ENCODE measurements around the gene AGAP5. TPM values are rescaled to one million over a fixed set of nuclear protein-coding genes. Genes with fewer than 3 reads are reported as not detected.
"Not testable (repeated sequence)": the region's sequence is repeated elsewhere in the genome, so short reads cannot be mapped to it uniquely, and the experiment has no call there.

AGAP5 gene
- total RNA-seq, 1 donor from 2014 or later, result 17.7 TPM

- not testable (repeated sequence) for DNase-seq (ENCODE audit: low spot score)
Measured at GRCh38 chr10:73714483-73714882, 16.6 kb upstream of the AGAP5 start.

- DNase-seq (ENCODE audit: low spot score), result not testable (repeated sequence)
Measured at GRCh38 chr10:73713912-73714311, 16.0 kb upstream of the AGAP5 start.

GRCh38 chr10:73711683-73712082, 13.8 kb upstream of the AGAP5 start:
- not testable (repeated sequence) for DNase-seq (ENCODE audit: low spot score)

GRCh38 chr10:73708122-73708521, 10.2 kb upstream of the AGAP5 start:
- DNase-seq (ENCODE audit: low spot score), result not testable (repeated sequence)

GRCh38 chr10:73707628-73708027, 9.7 kb upstream of the AGAP5 start:
- not testable (repeated sequence) for DNase-seq (ENCODE audit: low spot score)

GRCh38 chr10:73706488-73706887, 8.6 kb upstream of the AGAP5 start:
- DNase-seq (ENCODE audit: low spot score), result not testable (repeated sequence)

GRCh38 chr10:73705506-73706072, 7.7 kb upstream of the AGAP5 start:
- not testable (repeated sequence) for DNase-seq (ENCODE audit: low spot score)

GRCh38 chr10:73703924-73704323, 6.0 kb upstream of the AGAP5 start:
- DNase-seq (ENCODE audit: low spot score), result not testable (repeated sequence)

GRCh38 chr10:73698819-73699218, 910 bp upstream of the AGAP5 start:
- not testable (repeated sequence) for DNase-seq (ENCODE audit: low spot score)

GRCh38 chr10:73695302-73695701, 2.6 kb downstream of the AGAP5 start:
- DNase-seq (ENCODE audit: low spot score), result not testable (repeated sequence)

- not testable (repeated sequence) for DNase-seq (ENCODE audit: low spot score)
Measured at GRCh38 chr10:73690755-73691154, 7.2 kb downstream of the AGAP5 start.

GRCh38 chr10:73689596-73689995, 8.3 kb downstream of the AGAP5 start:
- not testable (repeated sequence) for DNase-seq (ENCODE audit: low spot score)

- not testable (repeated sequence) for DNase-seq (ENCODE audit: low spot score)
Measured at GRCh38 chr10:73687641-73688040, 10.3 kb downstream of the AGAP5 start.

GRCh38 chr10:73674546-73674945, 23.4 kb downstream of the AGAP5 start:
- DNase-seq (ENCODE audit: low spot score), result not testable (repeated sequence)

GRCh38 chr10:73668378-73668777, 29.5 kb downstream of the AGAP5 start:
- DNase-seq (ENCODE audit: low spot score), result not testable (repeated sequence)

- DNase-seq (ENCODE audit: low spot score), result not testable (repeated sequence)
Measured at GRCh38 chr10:73666153-73666809, 31.6 kb downstream of the AGAP5 start.

- DNase-seq (ENCODE audit: low spot score), result not testable (repeated sequence)
Measured at GRCh38 chr10:73665581-73665980, 32.3 kb downstream of the AGAP5 start.

GRCh38 chr10:73664156-73665040, 33.5 kb downstream of the AGAP5 start:
- not testable (repeated sequence) for DNase-seq (ENCODE audit: low spot score)

GRCh38 chr10:73663621-73664020, 34.3 kb downstream of the AGAP5 start:
- DNase-seq (ENCODE audit: low spot score), result not testable (repeated sequence)

GRCh38 chr10:73662705-73663104, 35.2 kb downstream of the AGAP5 start:
- DNase-seq (ENCODE audit: low spot score), result not testable (repeated sequence)

GRCh38 chr10:73655990-73656298, 42.0 kb downstream of the AGAP5 start, which contains the start of gene SYNPO2L:
Gene SYNPO2L (minus strand): TSS chr10:73656029. CDS start chr10:73655922, 107 bp downstream.
- no peak for DNase-seq (ENCODE audit: low spot score)

- no peak for DNase-seq (ENCODE audit: low spot score)
Measured at GRCh38 chr10:73655257-73655989, 42.5 kb downstream of the AGAP5 start.
